T-cell (primary cell): Measurements from ENCODE around the gene TCEA3. TPM values are rescaled to one million over a fixed set of nuclear protein-coding genes. Genes with fewer than 3 reads are reported as not detected.

ENCODE experiments used
- ATAC-seq, 4 experiments: fragments of 200-7000 bp in 3 of 4; fragments of 150-1000 bp in 1 of 4; cut with Tn5 transposase; replicated peaks in 1 of 4; 1 replicate in 3 of 4; 2 replicates in 1 of 4; pipeline ENCODE4 v1.10.0; 2021; ENCODE audit warnings: moderate library complexity in 3 of 4, mild to moderate bottlenecking in 2 of 4, moderate number of reproducible peaks in 1 of 4
- CTCF ChIA-PET, 2 donors: fragments of 300-600 bp; sonication (Branson Sonifier 250); formaldehyde crosslinking; loops; one replicate each; lab custom pipeline; 2022; ENCODE audit warnings: antibody characterized with exemption in 2 of 2; lab: Charles Lee
- POLR2A ChIA-PET, 2 donors: fragments of 300-600 bp; sonication (Branson Sonifier 250); formaldehyde crosslinking; loops; one replicate each; lab custom pipeline; 2022; ENCODE audit warnings: antibody characterized with exemption in 2 of 2; lab: Charles Lee
- DNase-seq, 35 experiments: peaks; one replicate each; pipeline versions ENCODE4 v3.0.0 to v3.0.0-alpha.2; 2013 to 2023
- H3K27ac ChIP-seq: one replicate; pipeline ENCODE4 v1.5.1; 2013; ENCODE audit warnings: low read length
- H3K27me3 ChIP-seq, 2 experiments: replicated peaks in 1 of 2; 1 replicate in 1 of 2; 2 replicates in 1 of 2; pipeline versions ENCODE4 v1.6.1 to v1.7.0; 2013; ENCODE audit warnings: low read length in 1 of 2, mixed read lengths in 1 of 2; ENCODE audit not compliant: control insufficient read depth in 2 of 2, insufficient read depth in 2 of 2; ENCODE audit errors: extremely low read depth in 1 of 2
- H3K36me3 ChIP-seq, 2 donors: 1 replicate in 1 of 2; 2 replicates in 1 of 2; pipeline versions ENCODE4 v1.6.1 to v1.7.0; 2013; ENCODE audit warnings: low read length in 1 of 2; ENCODE audit not compliant: control insufficient read depth in 2 of 2, insufficient read depth in 1 of 2; ENCODE audit errors: extremely low read depth in 1 of 2
- H3K4me1 ChIP-seq, 2 experiments: 1 replicate in 1 of 2; 2 replicates in 1 of 2; pipeline versions ENCODE4 v1.6.1 to v1.7.0; 2013; ENCODE audit warnings: low read length in 2 of 2, mixed read lengths in 1 of 2; ENCODE audit not compliant: insufficient read depth in 2 of 2, control insufficient read depth in 1 of 2; ENCODE audit errors: extremely low read depth in 1 of 2
- H3K4me3 ChIP-seq, 2 donors: 1 replicate in 1 of 2; 2 replicates in 1 of 2; pipeline versions ENCODE4 v1.5.1 to v1.7.0; 2013; ENCODE audit warnings: mild to moderate bottlenecking in 2 of 2, low read length in 1 of 2, moderate library complexity in 1 of 2; ENCODE audit not compliant: control insufficient read depth in 1 of 2; ENCODE audit errors: extremely low read depth in 1 of 2
- H3K9me3 ChIP-seq: 2 replicates; pipeline ENCODE4 v1.7.0; 2013
- H3K27ac Mint-ChIP-seq, 2 donors: one replicate each; pipeline ENCODE4 v1.8.0; 2020 to 2021; ENCODE audit warnings: mild to moderate bottlenecking in 2 of 2, mixed read lengths in 2 of 2
- H3K27me3 Mint-ChIP-seq, 2 donors: one replicate each; pipeline ENCODE4 v1.8.0; 2021 to 2022; ENCODE audit warnings: mixed read lengths in 2 of 2
- H3K36me3 Mint-ChIP-seq: one replicate; pipeline ENCODE4 v1.8.0; 2021; ENCODE audit warnings: mixed read lengths
- H3K4me1 Mint-ChIP-seq, 3 donors: one replicate each; pipeline ENCODE4 v1.8.0; 2020 to 2022; ENCODE audit warnings: mixed read lengths in 3 of 3, mild to moderate bottlenecking in 1 of 3
- H3K4me3 Mint-ChIP-seq, 3 donors: one replicate each; pipeline ENCODE4 v1.8.0; 2020 to 2022; ENCODE audit warnings: mild to moderate bottlenecking in 3 of 3, mixed read lengths in 3 of 3, moderate library complexity in 3 of 3
- H3K9me3 Mint-ChIP-seq, 3 donors: one replicate each; pipeline ENCODE4 v1.8.0; 2020 to 2022; ENCODE audit warnings: mixed read lengths in 3 of 3
- WGBS: methylation state at CpG from one replicate; pipeline ENCODE4 v1.1.5; 2013; ENCODE audit warnings: missing lambda C conversion rate; ENCODE audit not compliant: insufficient coverage; 5-methylcytosine and 5-hydroxymethylcytosine counted together
- total RNA-seq, 35 experiments: library from RNA in 6 of 35; stranded (reverse) in 6 of 35; fragments of 120-200 nt in 1 of 35; gene quantifications; one replicate each; pipeline versions ENCODE4 v1.2.1 to v1.2.4 and lab custom pipeline; 2013 to 2026

The TCEA3 gene
- total RNA-seq, 5 donors from 2014 or later (not counting 1 experiment from before 2014, with no cell fraction given): 16.1 to 39.9 (median 32.4) TPM

DNA sequence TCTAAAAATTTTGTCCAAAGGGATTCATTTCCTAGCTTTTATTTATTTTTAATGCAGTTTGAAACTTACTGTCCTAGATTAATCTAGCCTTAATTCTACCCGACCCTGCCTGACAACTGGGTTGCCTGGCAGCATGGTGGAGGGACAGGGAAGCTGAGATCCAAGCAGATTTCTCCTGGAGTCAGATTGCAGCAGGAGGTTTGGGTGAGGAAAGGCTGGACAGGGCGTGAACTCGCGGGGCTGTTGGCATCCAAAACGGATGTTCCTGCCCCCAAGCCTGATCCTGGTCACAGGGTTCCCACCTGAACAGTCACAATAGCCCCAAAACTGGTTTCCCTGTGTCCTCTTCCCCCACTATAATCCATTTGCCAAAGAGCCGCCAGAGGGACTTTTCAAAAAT is 23.2 kb downstream of the TCEA3 start:
- no peaks in the 10 kb centered on the region for H3K27me3 Mint-ChIP-seq
- Histone ChIP-seq H3K4me1 (peaks cover 0 to 6% of the 10 kb centered on the region in 2 experiments), H3K9me3 (no peaks in the 10 kb centered on the region), H3K4me3 (no peak overlapping the region), H3K36me3 (no peaks in the 10 kb centered on the region), H3K27me3 (no peaks in the 10 kb centered on the region), H3K27ac (no peak overlapping the region)
- H3K4me3 Mint-ChIP-seq: no peak overlapping the region
- no peaks in the 10 kb centered on the region for H3K9me3 Mint-ChIP-seq
- POLR2A ChIA-PET: interaction anchor here in 1 of 2 donors (0.6 kb wide), 1 partner anchor 1041 kb away, joined by 3 read pairs; no protein-coding TSS in a partner anchor
- no peak overlapping the region for H3K27ac Mint-ChIP-seq
- DNase-seq: no peak
- 92% methylated on average over 2 of the region's 6 CpGs for WGBS
- H3K4me1 Mint-ChIP-seq: peaks cover 10 to 12% (median 11%) of the 10 kb centered on the region in 3 donors
- ATAC-seq: no peak
- CTCF ChIA-PET: no interaction called here
- H3K36me3 Mint-ChIP-seq: peaks cover 21% of the 10 kb centered on the region

DNA sequence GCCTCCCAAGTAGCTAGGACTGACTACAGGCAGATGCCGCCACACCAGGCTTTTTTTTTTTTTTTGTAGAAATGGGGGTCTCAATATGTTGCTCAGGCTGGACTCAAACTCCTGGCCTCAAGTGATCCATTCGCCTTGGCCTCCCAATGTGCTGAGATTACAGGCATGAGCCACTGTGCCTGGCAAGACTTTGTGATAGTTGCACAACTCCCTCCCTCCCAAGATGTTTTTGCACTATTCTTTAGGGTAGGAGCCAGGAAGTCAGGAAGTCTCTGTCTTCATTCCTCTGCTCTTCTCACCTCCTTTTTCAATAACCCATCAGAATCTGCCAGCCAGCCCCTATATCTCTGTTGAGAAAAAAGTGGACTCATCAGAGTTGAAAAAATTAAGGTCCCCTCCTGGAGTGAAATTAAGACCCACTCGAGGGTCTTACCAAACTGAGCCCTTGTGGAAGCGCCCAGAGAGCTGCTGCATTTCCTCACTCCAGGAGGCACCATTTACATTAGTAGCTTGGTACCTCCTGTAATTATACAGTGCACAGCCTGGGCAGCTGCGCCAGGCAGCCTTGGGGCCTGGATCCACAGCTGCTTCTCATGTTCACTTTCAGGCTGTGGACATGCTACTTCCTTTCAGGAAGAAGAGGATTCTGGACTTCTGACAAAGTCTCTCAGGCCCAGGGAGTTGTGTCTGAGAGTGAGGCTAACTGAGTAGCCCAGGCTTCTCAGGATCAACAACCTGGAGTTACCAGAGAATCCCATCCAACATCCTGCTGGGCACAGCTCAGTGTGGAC is 24.0 kb downstream of the TCEA3 start:
- Mint-ChIP-seq H3K4me1 (peaks cover 10 to 12% (median 11%) of the 10 kb centered on the region in 3 donors), H3K4me3 (no peak overlapping the region), H3K36me3 (peaks cover 24% of the 10 kb centered on the region), H3K9me3 (no peaks in the 10 kb centered on the region), H3K27me3 (no peaks in the 10 kb centered on the region), H3K27ac (no peak overlapping the region)
- no peaks in the 10 kb centered on the region for H3K9me3 ChIP-seq
- H3K27ac ChIP-seq: no peak overlapping the region
- H3K4me1 ChIP-seq: peaks cover 0 to 6% of the 10 kb centered on the region in 2 experiments
- CTCF ChIA-PET: interaction anchor here in 1 of 2 donors (0.6 to 0.7 kb wide), 2 partner anchors 22 to 1903 kb away, joined by 3 read pairs; no protein-coding TSS in a partner anchor
- POLR2A ChIA-PET: no interaction called here
- WGBS: 100% methylated on average over 2 of the region's 5 CpGs
- ATAC-seq: no peak
- no peak for DNase-seq
- no peaks in the 10 kb centered on the region for H3K36me3 ChIP-seq
- H3K27me3 ChIP-seq: no peaks in the 10 kb centered on the region
- H3K4me3 ChIP-seq: no peak overlapping the region

DNA sequence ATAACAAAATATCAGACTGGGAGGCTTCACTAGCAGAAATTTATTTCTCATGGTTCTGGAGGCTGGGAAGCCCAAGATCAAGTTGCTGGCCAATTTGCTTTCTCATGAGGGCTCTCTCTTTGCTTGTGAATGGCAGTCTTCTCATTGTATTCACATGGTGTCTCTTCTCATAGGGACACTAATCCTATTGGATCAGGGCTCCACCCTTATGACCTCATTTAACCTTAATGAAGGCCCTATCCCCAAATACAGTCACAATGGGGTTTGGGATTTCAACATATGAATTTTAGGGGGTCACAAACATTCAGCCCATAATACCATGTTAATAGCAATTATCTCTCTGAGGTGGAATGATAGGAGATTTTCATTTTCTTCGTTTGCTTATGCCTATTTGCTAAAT is 25.3 kb downstream of the TCEA3 start:
- Mint-ChIP-seq H3K4me3 (no peak overlapping the region), H3K27ac (no peak overlapping the region), H3K9me3 (no peaks in the 10 kb centered on the region), H3K4me1 (peaks cover 7 to 9% (median 7%) of the 10 kb centered on the region in 3 donors), H3K27me3 (no peaks in the 10 kb centered on the region), H3K36me3 (peaks cover 30% of the 10 kb centered on the region)
- Histone ChIP-seq H3K4me3 (no peak overlapping the region), H3K4me1 (peaks cover 0 to 6% of the 10 kb centered on the region in 2 experiments), H3K36me3 (peaks cover 3% of the 10 kb centered on the region in 2 donors), H3K27me3 (no peaks in the 10 kb centered on the region), H3K27ac (no peak overlapping the region), H3K9me3 (no peaks in the 10 kb centered on the region)
- POLR2A ChIA-PET: no interaction called here
- CTCF ChIA-PET: no interaction called here
- no CpG with 5 or more reads among the region's 1 CpG for WGBS
- ATAC-seq (no peak), DNase-seq (no peak)

DNA sequence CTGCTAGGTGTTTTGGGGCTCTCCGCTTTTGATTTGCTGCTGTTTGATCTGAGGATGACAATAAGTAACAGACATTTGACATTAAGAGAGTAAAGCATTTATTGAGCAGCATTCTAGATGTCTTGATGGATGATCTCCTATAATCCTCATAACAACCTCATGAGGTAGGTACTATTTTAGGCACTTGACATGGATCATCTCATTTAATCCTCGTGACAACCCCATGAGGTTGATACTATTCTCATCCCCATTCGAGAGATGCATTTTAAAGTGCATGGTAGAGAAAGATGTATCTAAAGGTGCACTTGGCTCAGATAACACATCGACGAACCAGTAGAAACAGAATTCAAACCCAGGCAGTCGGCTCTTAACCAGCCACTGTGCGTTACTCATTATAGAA is 26.6 kb downstream of the TCEA3 start:
- no peaks in the 10 kb centered on the region for H3K9me3 ChIP-seq
- no peaks in the 10 kb centered on the region for H3K4me1 ChIP-seq
- no peaks in the 10 kb centered on the region for H3K27me3 ChIP-seq
- peaks cover 3% of the 10 kb centered on the region in 2 donors for H3K36me3 ChIP-seq
- ATAC-seq (no peak), DNase-seq (no peak)
- Mint-ChIP-seq H3K27ac (no peak overlapping the region), H3K4me3 (no peak overlapping the region), H3K9me3 (no peaks in the 10 kb centered on the region), H3K36me3 (peaks cover 30% of the 10 kb centered on the region), H3K4me1 (no peaks in the 10 kb centered on the region), H3K27me3 (no peaks in the 10 kb centered on the region)
- no CpG with 5 or more reads among the region's 7 CpGs for WGBS
- CTCF ChIA-PET: no interaction called here
- POLR2A ChIA-PET: interaction anchor here in 1 of 2 donors (0.6 kb wide), 1 partner anchor 58 kb away, joined by 4 read pairs; no protein-coding TSS in a partner anchor
- H3K27ac ChIP-seq: no peak overlapping the region
- no peak overlapping the region for H3K4me3 ChIP-seq

DNA sequence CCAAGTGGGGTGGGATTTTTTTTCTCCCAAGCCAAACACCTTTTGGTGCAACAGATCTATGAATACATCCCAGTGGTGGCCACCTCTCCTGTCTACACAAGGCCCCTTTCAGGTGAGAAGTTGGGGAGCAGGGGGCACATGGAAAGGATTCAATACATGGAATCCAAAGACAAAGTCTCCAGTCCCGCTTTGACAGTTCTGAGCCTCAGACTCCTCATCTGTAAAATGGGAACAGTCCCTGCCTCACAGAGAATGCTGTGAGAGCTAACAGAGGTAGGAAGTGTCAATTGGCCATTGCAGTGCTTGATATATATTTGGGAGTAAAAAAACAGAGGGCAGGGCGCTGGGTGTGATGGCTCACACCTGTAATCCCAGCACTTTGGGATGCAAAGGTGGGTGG is 28.2 kb downstream of the TCEA3 start:
- Mint-ChIP-seq H3K27ac (no peak overlapping the region), H3K9me3 (no peaks in the 10 kb centered on the region), H3K4me3 (no peak overlapping the region), H3K27me3 (no peaks in the 10 kb centered on the region), H3K4me1 (no peaks in the 10 kb centered on the region), H3K36me3 (peaks cover 25% of the 10 kb centered on the region)
- CTCF ChIA-PET: no interaction called here
- H3K27ac ChIP-seq: no peak overlapping the region
- no peaks in the 10 kb centered on the region for H3K4me1 ChIP-seq
- peaks cover 3% of the 10 kb centered on the region in 2 donors for H3K36me3 ChIP-seq
- no peaks in the 10 kb centered on the region for H3K9me3 ChIP-seq
- POLR2A ChIA-PET: no interaction called here
- ATAC-seq (no peak), DNase-seq (no peak)
- WGBS: no CpG with 5 or more reads among the region's 2 CpGs
- H3K27me3 ChIP-seq: no peaks in the 10 kb centered on the region
- no peak overlapping the region for H3K4me3 ChIP-seq

DNA sequence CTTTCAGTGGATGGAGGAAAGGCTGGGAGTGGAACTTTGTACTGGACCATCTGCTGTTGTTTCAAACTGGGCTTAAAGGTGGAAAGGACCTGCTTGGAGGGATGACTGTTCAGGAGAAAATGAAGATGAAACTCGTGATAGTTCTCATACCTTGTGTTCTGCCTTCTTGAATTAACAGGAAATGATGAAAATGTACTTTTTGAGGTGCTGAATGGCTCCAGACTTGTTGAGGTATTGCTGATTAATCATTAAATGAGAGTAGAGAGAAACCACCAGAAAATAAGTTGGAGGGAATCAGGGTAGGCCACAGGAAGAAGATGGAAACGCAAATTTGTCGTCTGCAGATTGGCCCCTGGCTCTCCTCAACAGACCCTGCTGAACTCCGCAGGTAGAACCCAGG is 28.7 kb downstream of the TCEA3 start:
- Histone ChIP-seq H3K36me3 (peaks cover 3% of the 10 kb centered on the region in 2 donors), H3K4me3 (no peak overlapping the region), H3K27me3 (no peaks in the 10 kb centered on the region), H3K9me3 (no peaks in the 10 kb centered on the region), H3K27ac (no peak overlapping the region), H3K4me1 (no peaks in the 10 kb centered on the region)
- POLR2A ChIA-PET: no interaction called here
- no peak overlapping the region for H3K4me3 Mint-ChIP-seq
- no peaks in the 10 kb centered on the region for H3K27me3 Mint-ChIP-seq
- CTCF ChIA-PET: interaction anchor here in 1 of 2 donors (0.7 kb wide), 1 partner anchor 187 kb away, joined by 6 read pairs; no protein-coding TSS in a partner anchor
- 59% methylated on average over 4 of the region's 4 CpGs for WGBS
- ATAC-seq: no peak
- H3K36me3 Mint-ChIP-seq: peaks cover 25% of the 10 kb centered on the region
- no peak overlapping the region for H3K27ac Mint-ChIP-seq
- DNase-seq: no peak
- H3K9me3 Mint-ChIP-seq: no peaks in the 10 kb centered on the region
- no peaks in the 10 kb centered on the region for H3K4me1 Mint-ChIP-seq
